Fibroblast of skin of right biceps (primary cell): ENCODE measurements around the gene PKD2L2.
"Not testable (repeated sequence)": the region's sequence is repeated elsewhere in the genome, so short reads cannot be mapped to it uniquely, and the experiment has no call there.

Source experiments
- DNase-seq: peaks from one replicate; pipeline ENCODE4 v3.0.0-alpha.2; 2013

Gene PKD2L2

GRCh38 chr5:137890845-137891244 is 1.6 kb downstream of the PKD2L2 start:
- DNase-seq = no peak

- no peak for DNase-seq
Measured at GRCh38 chr5:137891849-137892248, 2.6 kb downstream of the PKD2L2 start.

GRCh38 chr5:137894586-137894985 is 5.3 kb downstream of the PKD2L2 start:
- no peak for DNase-seq

GRCh38 chr5:137896560-137896959 is 7.3 kb downstream of the PKD2L2 start:
- DNase-seq = no peak

GRCh38 chr5:137899493-137899892 is 10.2 kb downstream of the PKD2L2 start:
- no peak for DNase-seq

- no peak for DNase-seq
Measured at GRCh38 chr5:137901011-137901817, 12.0 kb downstream of the PKD2L2 start.

GRCh38 chr5:137902408-137903133 is 13.3 kb downstream of the PKD2L2 start:
- no peak for DNase-seq

- DNase-seq = no peak
Measured at GRCh38 chr5:137914758-137915157, 25.5 kb downstream of the PKD2L2 start.

- DNase-seq = no peak
Measured at GRCh38 chr5:137916923-137917322, 27.7 kb downstream of the PKD2L2 start.

GRCh38 chr5:137921931-137922330 is 32.7 kb downstream of the PKD2L2 start:
- DNase-seq = peak; percentile 60

GRCh38 chr5:137923856-137924255 is 34.6 kb downstream of the PKD2L2 start:
- peak; percentile 9 for DNase-seq

- DNase-seq = no peak
Measured at GRCh38 chr5:137932800-137933199, 43.5 kb downstream of the PKD2L2 start.

- peak; percentile 50 for DNase-seq
Measured at GRCh38 chr5:137933491-137933911, 44.2 kb downstream of the PKD2L2 start.

- no peak for DNase-seq
Measured at GRCh38 chr5:137935190-137935589, 45.9 kb downstream of the PKD2L2 start.

- DNase-seq = no peak
Measured at GRCh38 chr5:137935694-137936093, 46.4 kb downstream of the PKD2L2 start.

- DNase-seq = no peak
Measured at GRCh38 chr5:137937994-137938750, 48.9 kb downstream of the PKD2L2 start.

GRCh38 chr5:137938751-137939143 is 49.5 kb downstream of the PKD2L2 start:
- DNase-seq = no peak

- no peak for DNase-seq
Measured at GRCh38 chr5:137939331-137939730, 50.1 kb downstream of the PKD2L2 start.

- DNase-seq = not testable (repeated sequence)
Measured at GRCh38 chr5:137944280-137944679, 55.0 kb downstream of the PKD2L2 start.

- DNase-seq = no peak
Measured at GRCh38 chr5:137945825-137946224, 56.6 kb downstream of the PKD2L2 start.

- peak; percentile 85 for DNase-seq
Measured at GRCh38 chr5:137954131-137954879, 65.0 kb downstream of the PKD2L2 start.

- DNase-seq = no peak
Measured at GRCh38 chr5:137957948-137958347, 68.7 kb downstream of the PKD2L2 start.

- no peak for DNase-seq
Measured at GRCh38 chr5:137959488-137959887, 70.2 kb downstream of the PKD2L2 start.
